HepG2 (cell line): ENCODE results near the gene LRRC3C. TPM values are rescaled to one million over a fixed set of nuclear protein-coding genes. Genes with fewer than 3 reads are reported as not detected.

ENCODE experiments used
- ATAC-seq: fragments of 200-7000 bp; cut with Tn5 transposase; 3 replicates; pipeline ENCODE4 v1.9.1; 2020; ENCODE audit warnings: mild to moderate bottlenecking, moderate library complexity
- BruUV-seq: library from RNA; stranded (reverse); fragments of 400-500 nt; replicated peaks from 2 replicates; lab custom pipeline; 2021; lab: Mats Ljungman, UMichigan
- CTCF ChIA-PET: fragments of 300-600 bp; formaldehyde crosslinking; extraction: SDS; loops from one replicate; lab custom pipeline; 2021; ENCODE audit warnings: low total read pairs, inconsistent platforms, low intra/inter-chr PET ratio; lab: Yijun Ruan, JAX
- POLR2A ChIA-PET: fragments of 350-600 bp; sonication (Branson Sonifier 250); formaldehyde crosslinking; loops from one replicate; lab custom pipeline; 2020; ENCODE audit warnings: antibody characterized with exemption, inconsistent platforms; lab: Yijun Ruan, JAX
- DNase-seq: peaks from one replicate; pipeline ENCODE4 v3.0.0-alpha.2; 2015; ENCODE audit warnings: low spot score
- FAIRE-seq: peaks from 3 replicates; lab custom pipeline; 2011; peaks lifted over from hg19 to GRCh38; lab: Jason Lieb, UNC
- H2AFZ ChIP-seq: one replicate; pipeline ENCODE4 v1.6.1; 2011; ENCODE audit warnings: low read length, inconsistent platforms
- H3K27ac ChIP-seq: fragments of 300-600 bp; 3 replicates; pipeline ENCODE4 v1.8.0; 2011; ENCODE audit warnings: mixed run types, mild to moderate bottlenecking, mixed read lengths, low read length, inconsistent platforms; ENCODE audit not compliant: insufficient read depth; ENCODE audit errors: extremely low read length
- H3K27me3 ChIP-seq, 2 experiments: fragments of 200-600 bp in 1 of 2; 2 replicates in 1 of 2; 3 replicates in 1 of 2; pipeline versions ENCODE4 v1.6.0 to v1.8.0; 2011; ENCODE audit warnings: low read length in 2 of 2, mild to moderate bottlenecking in 2 of 2, moderate library complexity in 2 of 2, inconsistent platforms in 1 of 2; ENCODE audit not compliant: insufficient read depth in 2 of 2, control insufficient read depth in 1 of 2
- H3K36me3 ChIP-seq, 2 experiments: fragments of 200-600 bp in 1 of 2; replicated peaks in 1 of 2; 2 replicates in 1 of 2; 3 replicates in 1 of 2; pipeline versions ENCODE4 v1.5.1 to v1.8.0; 2011; ENCODE audit warnings: low read length in 2 of 2, inconsistent platforms in 1 of 2; ENCODE audit not compliant: insufficient read depth in 2 of 2, control insufficient read depth in 1 of 2
- H3K4me1 ChIP-seq: 2 replicates; pipeline ENCODE4 v1.5.1; 2012; ENCODE audit warnings: low read length, inconsistent platforms; ENCODE audit not compliant: insufficient read depth
- H3K4me2 ChIP-seq: 2 replicates; pipeline ENCODE4 v1.6.0; 2011; ENCODE audit warnings: low read depth, low read length, inconsistent platforms
- H3K4me3 ChIP-seq, 3 experiments: fragments of 200-600 bp in 1 of 3; sonication (generic), shearing (Covaris generic) in 1 of 3; replicated peaks in 1 of 3; 2 replicates each; pipeline ENCODE4 v1.5.1; 2011 to 2016; ENCODE audit warnings: low read length in 3 of 3, inconsistent platforms in 2 of 3, low read depth in 2 of 3, mild to moderate bottlenecking in 2 of 3, control low read depth in 1 of 3, mixed read lengths in 1 of 3; ENCODE audit not compliant: insufficient read depth in 1 of 3
- H3K79me2 ChIP-seq: one replicate; pipeline ENCODE4 v1.6.1; 2011; ENCODE audit warnings: low read length, inconsistent platforms; ENCODE audit not compliant: insufficient read depth
- H3K9ac ChIP-seq: 2 replicates; pipeline ENCODE4 v1.6.0; 2011; ENCODE audit warnings: mild to moderate bottlenecking, low read depth, low read length, inconsistent platforms; ENCODE audit not compliant: insufficient read depth
- H3K9me3 ChIP-seq: 2 replicates; pipeline ENCODE4 v1.5.1; 2012; ENCODE audit warnings: mild to moderate bottlenecking, low read length
- H4K20me1 ChIP-seq: 2 replicates; pipeline ENCODE4 v1.6.0; 2011; ENCODE audit warnings: inconsistent platforms, mild to moderate bottlenecking, low read length, moderate library complexity; ENCODE audit not compliant: insufficient read depth
- ARNTL ChIP-seq: sonication (generic); formaldehyde crosslinking; IDR thresholded peaks from 2 replicates; pipeline ENCODE4 v1.4.0; 2020; ENCODE audit warnings: mild to moderate bottlenecking, missing genetic modification reagents
- CREB1 ChIP-seq, 2 experiments: fragments of 450-650 bp in 1 of 2; IDR thresholded peaks; 2 replicates each; pipeline ENCODE4 v1.6.1; 2016 to 2017; ENCODE audit warnings: control low read depth in 1 of 2, mild to moderate bottlenecking in 1 of 2, missing compliant biosample characterization in 1 of 2, missing genetic modification characterization in 1 of 2
- ELF1 ChIP-seq: sonication (generic); formaldehyde crosslinking; IDR thresholded peaks from 2 replicates; pipeline ENCODE4 v1.4.0; 2020; ENCODE audit warnings: missing genetic modification reagents
- EP300 ChIP-seq, 3 experiments: sonication (generic) in 1 of 3; formaldehyde crosslinking in 1 of 3; IDR thresholded peaks; 2 replicates each; pipeline versions ENCODE4 v1.5.1 to v1.6.1; 2011 to 2020; ENCODE audit warnings: low read depth in 2 of 3, low read length in 2 of 3, borderline replicate concordance in 1 of 3, improper control_type of control experiment in 1 of 3, mild to moderate bottlenecking in 1 of 3, missing genetic modification reagents in 1 of 3, moderate library complexity in 1 of 3
- PATZ1 ChIP-seq: sonication (generic); formaldehyde crosslinking; IDR thresholded peaks from 2 replicates; pipeline ENCODE4 v1.4.0; 2020; ENCODE audit warnings: missing genetic modification reagents
- PAXIP1 ChIP-seq: sonication (generic); formaldehyde crosslinking; conservative IDR thresholded peaks from 2 replicates; pipeline ENCODE4 v1.4.0; 2020; ENCODE audit warnings: mild to moderate bottlenecking, missing genetic modification reagents, moderate library complexity
- PITX1 ChIP-seq: sonication (generic); formaldehyde crosslinking; IDR thresholded peaks from 2 replicates; pipeline ENCODE4 v1.5.1; 2020; ENCODE audit warnings: mild to moderate bottlenecking, missing genetic modification reagents
- RAD21 ChIP-seq: fragments of 450-650 bp; formaldehyde crosslinking; IDR thresholded peaks from 2 replicates; pipeline ENCODE4 v1.5.0; 2020; ENCODE audit warnings: mild to moderate bottlenecking
- RARG ChIP-seq: sonication (generic); formaldehyde crosslinking; IDR thresholded peaks from 2 replicates; pipeline ENCODE4 v1.4.0; 2020; ENCODE audit warnings: low read depth, mild to moderate bottlenecking, missing genetic modification reagents
- RBAK ChIP-seq: sonication (generic); formaldehyde crosslinking; IDR thresholded peaks from 2 replicates; pipeline ENCODE4 v1.5.1; 2020; ENCODE audit warnings: mild to moderate bottlenecking, missing genetic modification reagents
- XRCC5 ChIP-seq: fragments of 200-400 bp; formaldehyde crosslinking; optimal IDR thresholded peaks from 2 replicates; pipeline ENCODE3; 2017; ENCODE audit warnings: mild to moderate bottlenecking, low read length
- ZNF180 ChIP-seq: sonication (generic); formaldehyde crosslinking; IDR thresholded peaks from 2 replicates; pipeline ENCODE4 v1.4.0; 2020; ENCODE audit warnings: low read depth, missing genetic modification reagents, borderline replicate concordance
- ZNF274 ChIP-seq: sonication (generic); formaldehyde crosslinking; IDR thresholded peaks from 2 replicates; pipeline ENCODE4 v1.5.1; 2020; ENCODE audit warnings: mild to moderate bottlenecking, missing genetic modification reagents
- ZNF430 ChIP-seq: sonication (generic); formaldehyde crosslinking; IDR thresholded peaks from 2 replicates; pipeline ENCODE4 v1.9.0; 2021; ENCODE audit warnings: mild to moderate bottlenecking, missing genetic modification reagents
- ZNF512 ChIP-seq: sonication (generic); formaldehyde crosslinking; IDR thresholded peaks from 2 replicates; pipeline ENCODE4 v1.4.0; 2020; ENCODE audit warnings: mild to moderate bottlenecking, missing genetic modification reagents
- WGBS: methylation state at CpG from one replicate; pipeline ENCODE4 v1.1.6; 2017; ENCODE audit warnings: low lambda C conversion rate; 5-methylcytosine and 5-hydroxymethylcytosine counted together
- in situ Hi-C: cut with HindIII; loops from 2 replicates; pipeline ENCODE4 v1.10.0; 2017; ENCODE audit warnings: low pct_unique_long_range_greater_than_20kb; ENCODE audit not compliant: extremely low pct_ligation_motif_present
- intact Hi-C: fragments of 100-400 bp; cut with micrococcal nuclease; formaldehyde crosslinking; loops from one replicate; pipeline ENCODE4 v1.10.0; 2022; ENCODE audit not compliant: unreplicated experiment
- polyA plus RNA-seq, 8 experiments: library from polyadenylated mRNA; depleted of rRNA in 3 of 8; stranded (reverse) in 7 of 8; unstranded in 1 of 8; fragments of >200 nt; fragmentation: Illumina TruSeq in 4 of 8; extraction: Trizol in 4 of 8; gene quantifications; 2 replicates each; pipeline versions ENCODE4 v1.2.1 to v1.2.3, GENCODE V29; 2011 to 2016; ENCODE audit warnings: low read depth in 4 of 8, missing spikeins in 1 of 8, mixed read lengths in 1 of 8; ENCODE audit not compliant: insufficient read depth in 1 of 8
- total RNA-seq, 5 experiments: library from RNA; depleted of rRNA; stranded (reverse); fragments of >200 nt; fragmentation: Illumina TruSeq; extraction: Trizol; gene quantifications; 2 replicates each; pipeline ENCODE4 v1.2.3, GENCODE V29; 2016; ENCODE audit warnings: low read depth in 1 of 5

LRRC3C gene
- total and polyA plus RNA-seq, 2 of the 13 experiments (the other 11 are each of a cell fraction or from before 2014, with no cell fraction given) = 0.17 TPM; not detected in 1

GRCh38 chr17:39939588-39940419, 12.3 kb downstream of the LRRC3C start:
- no peak overlapping the region for H3K4me2 ChIP-seq
- H3K9ac ChIP-seq = no peak overlapping the region
- H3K9me3 ChIP-seq = no peaks in the 10 kb centered on the region
- in situ Hi-C loops = no loop called here
- H3K4me3 ChIP-seq = no peak overlapping the region
- peak; percentile 56 for ATAC-seq
- H2AFZ ChIP-seq = no peak overlapping the region
- BruUV-seq = no TSS peak
- peak; percentile 91 for FAIRE-seq
- no peaks in the 10 kb centered on the region for H3K79me2 ChIP-seq
- 26% methylated on average over 6 of the region's 6 CpGs for WGBS
- POLR2A ChIA-PET = interaction anchor here (1.3 kb wide), 1 partner anchor 13 kb away, joined by 4 read pairs; the partner anchor contains the start of genes LRRC3C and ORMDL3
- H3K4me1 ChIP-seq = peaks cover 52% of the 10 kb centered on the region
- CTCF ChIA-PET = interaction anchor here (0.9 to 1.1 kb wide), 2 partner anchors 19 to 67 kb away, joined by 4 read pairs; no protein-coding TSS in a partner anchor
- no peaks in the 10 kb centered on the region for H4K20me1 ChIP-seq
- DNase-seq = no peak
- peaks cover 13 to 19% of the 10 kb centered on the region in 2 experiments; a peak in 3 of 5 replicates for H3K27me3 ChIP-seq
- intact Hi-C loops = loop anchor here (2.0 kb wide), 1 partner anchor 13 kb away; no protein-coding TSS in a partner anchor
- H3K36me3 ChIP-seq = no peaks in the 10 kb centered on the region
- no peak overlapping the region for H3K27ac ChIP-seq
- TF ChIP-seq RARG (CRISPR knock-in tag) = no peak
- TF ChIP-seq RBAK (CRISPR knock-in tag) = no peak
- TF ChIP-seq ELF1 (CRISPR knock-in tag) = peak; percentile 11; the same call in 1 of the 2 replicates
- no peak for TF ChIP-seq PAXIP1
- no peak for TF ChIP-seq ARNTL (CRISPR knock-in tag)
- TF ChIP-seq PATZ1 = 0 out of 2 replicates have a peak, but pooled peaks have one; percentile 30
- TF ChIP-seq PITX1 (CRISPR knock-in tag) = no peak
- peak; percentile 40; the same call in 1 of the 2 replicates for TF ChIP-seq RAD21 (CRISPR knock-in tag)
- no peak for TF ChIP-seq ZNF180 (CRISPR knock-in tag)
- 0 out of 2 replicates have a peak, but pooled peaks have one; percentile 40 for TF ChIP-seq ZNF274
- no peak for TF ChIP-seq ZNF512 (CRISPR knock-in tag)
- TF ChIP-seq XRCC5 = peak; percentile 34
- TF ChIP-seq EP300 (IDR thresholded peaks at IDR 0.05; ENCODE audit: low read depth in 2 of 2, low read length in 2 of 2) = no peak
- peak; percentile 9; the same call in 1 of the 2 replicates for TF ChIP-seq EP300 (CRISPR knock-in tag; IDR thresholded peaks at IDR 0.05; ENCODE audit: borderline replicate concordance)
- 0 out of 2 replicates have a peak, but pooled peaks have one; percentile 13 for TF ChIP-seq CREB1 (IDR thresholded peaks at IDR 0.05)
- no peak for TF ChIP-seq CREB1 (CRISPR knock-in tag; IDR thresholded peaks at IDR 0.05)
- TF ChIP-seq ZNF430 (CRISPR knock-in tag) = no peak
